Adrenal gland (tissue), 12 donors: ENCODE data around the gene UBE2D2. TPM values are rescaled to one million over a fixed set of nuclear protein-coding genes. Genes with fewer than 3 reads are reported as not detected.

ENCODE experiments used
- DNase-seq, 7 donors: peaks; one replicate each; pipeline ENCODE4 v3.0.0-alpha.2; 2019 to 2020
- H3K27ac ChIP-seq, 5 donors: fragments of 200-600 bp; sonication (generic) in 4 of 5; 1 replicate in 3 of 5; 2 replicates in 2 of 5; pipeline versions ENCODE4 v1.5.1 to v1.8.0; 2016 to 2020; ENCODE audit warnings: mild to moderate bottlenecking in 1 of 5
- H3K27me3 ChIP-seq: fragments of 200-600 bp; 2 replicates; pipeline ENCODE4 v1.8.0; 2021
- H3K36me3 ChIP-seq, 2 donors: fragments of 200-600 bp; replicated peaks in 1 of 2; 1 replicate in 1 of 2; 2 replicates in 1 of 2; pipeline versions ENCODE4 v1.5.1 to v1.8.0; 2018 to 2022
- H3K4me1 ChIP-seq, 2 donors: fragments of 200-600 bp; replicated peaks in 1 of 2; 1 replicate in 1 of 2; 2 replicates in 1 of 2; pipeline versions ENCODE4 v1.5.1 to v1.8.0; 2018 to 2021
- H3K4me3 ChIP-seq, 4 donors: fragments of 200-600 bp; sonication (generic) in 3 of 4; one replicate each; pipeline ENCODE4 v1.5.1; 2016 to 2018
- H3K9me3 ChIP-seq, 3 donors: fragments of 200-600 bp; sonication (generic) in 1 of 3; replicated peaks in 1 of 3; 1 replicate in 2 of 3; 2 replicates in 1 of 3; pipeline versions ENCODE4 v1.5.1 to v1.8.0; 2016 to 2021
- POLR2A ChIP-seq, 2 donors: fragments of 450-650 bp; IDR thresholded peaks; one replicate each; pipeline ENCODE4 v1.6.1; 2017; ENCODE audit warnings: antibody characterized with exemption in 2 of 2, mild to moderate bottlenecking in 2 of 2, moderate library complexity in 1 of 2
- whole genome bisulfite sequencing, 4 donors: extraction: QIAGEN DNeasy Blood & Tissue Kit in 2 of 4; methylation state at CpG; one replicate each; pipeline versions ENCODE4 v1.1.5 to v1.1.7; 2013 to 2017; 5-methylcytosine and 5-hydroxymethylcytosine counted together
- intact Hi-C, 2 donors: fragments of 100-400 bp; cut with DNase I; formaldehyde crosslinking; loops; one replicate each; pipeline versions ENCODE4 v1.14.1 to v1.15.0; 2022 to 2023
- polyA plus RNA-seq, 3 donors: library from polyadenylated mRNA; stranded (reverse); fragments of 200-250 nt in 2 of 3; fragments of 350-450 nt in 1 of 3; fragmentation: Illumina TruSeq in 1 of 3; extraction: RNeasy Lipid Tissue Mini Kit (QIAGEN cat#74804) in 1 of 3; gene quantifications; one replicate each; pipeline ENCODE4 v1.2.3, GENCODE V29; 2013 to 2014
- total RNA-seq, 9 donors: library from RNA; depleted of rRNA in 4 of 9; stranded (reverse); fragments of >200 nt in 4 of 9; fragments of 120-200 nt in 1 of 9; fragmentation: NEBNext Ultra II Directional in 1 of 9; extraction: Animal tissue kit (Norgen Biotek cat#: 25700) in 1 of 9; gene quantifications; one replicate each; pipeline versions ENCODE4 v1.1.0 to v1.2.4, GENCODE V29; 2013 to 2023
- TF ChIP-seq, protein P1 (sequence below), 6 experiments: fragments of 450-650 bp in 4 of 6; fragments of 200-600 bp in 2 of 6; sonication (generic) in 1 of 6; IDR thresholded peaks; 1 replicate in 5 of 6; 2 replicates in 1 of 6; pipeline versions ENCODE4 v1.5.1 to v1.8.0; 2016 to 2021; ENCODE audit warnings: antibody characterized with exemption in 6 of 6, mild to moderate bottlenecking in 2 of 6, moderate library complexity in 1 of 6
- donor health status: healthy with polysubstance abuse.
- donor health status: Bipolar disorder and iron deficiency.
- donor health status: DM: yes; HTN: yes; CAD: no.
- donor health status: DM: no; HTN: no; CAD: no.
- donor health status: DM: no; HTN: no; CAD: no.
- donor health status: DM: yes; HTN: yes; CAD: no.

UBE2D2 gene
- total and polyA plus RNA-seq, 12 donors, result 43.5 to 189 (median 84.9) TPM

DNA sequence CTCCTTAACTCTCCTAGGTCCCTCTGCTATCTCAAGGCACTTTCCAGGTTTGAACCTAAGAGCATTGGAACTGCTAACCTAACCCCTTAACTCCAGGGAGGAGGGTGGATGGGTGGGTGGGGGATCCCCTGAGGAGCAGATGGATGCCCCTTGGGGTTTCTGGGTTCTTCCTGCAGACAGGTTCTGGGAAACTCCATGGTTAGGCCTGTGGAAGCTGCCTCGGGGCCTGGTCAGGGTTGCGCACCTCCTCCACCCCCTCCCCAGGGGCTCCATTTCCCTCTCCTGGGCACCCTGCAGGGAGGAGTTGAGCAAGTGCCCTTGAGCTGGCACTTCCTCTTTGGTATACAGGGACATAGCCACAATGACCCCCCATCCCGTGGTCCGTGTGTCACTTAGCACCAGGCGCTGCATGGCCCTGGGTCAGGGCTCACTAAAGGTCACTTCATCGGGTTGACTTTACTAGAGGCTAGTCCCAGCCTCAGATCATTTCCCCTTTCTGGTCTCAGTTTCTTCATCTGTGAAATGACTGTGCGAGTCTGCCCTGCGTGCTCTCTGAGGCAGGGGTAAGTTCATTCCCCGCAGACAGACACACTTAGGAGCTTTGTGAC is 103.1 kb downstream of the UBE2D2 start:
- intact Hi-C loops, result no loop called here
- Histone ChIP-seq H3K9me3 (no peaks in the 10 kb centered on the region), H3K36me3 (no peaks in the 10 kb centered on the region), H3K27me3 (no peaks in the 10 kb centered on the region), H3K27ac (peak overlapping the region; percentile 36 to 97 (median 78)), H3K4me1 (peaks cover 72 to 86% of the 10 kb centered on the region in 2 donors), H3K4me3 (no peak overlapping the region)
- TF ChIP-seq, protein P1, sequence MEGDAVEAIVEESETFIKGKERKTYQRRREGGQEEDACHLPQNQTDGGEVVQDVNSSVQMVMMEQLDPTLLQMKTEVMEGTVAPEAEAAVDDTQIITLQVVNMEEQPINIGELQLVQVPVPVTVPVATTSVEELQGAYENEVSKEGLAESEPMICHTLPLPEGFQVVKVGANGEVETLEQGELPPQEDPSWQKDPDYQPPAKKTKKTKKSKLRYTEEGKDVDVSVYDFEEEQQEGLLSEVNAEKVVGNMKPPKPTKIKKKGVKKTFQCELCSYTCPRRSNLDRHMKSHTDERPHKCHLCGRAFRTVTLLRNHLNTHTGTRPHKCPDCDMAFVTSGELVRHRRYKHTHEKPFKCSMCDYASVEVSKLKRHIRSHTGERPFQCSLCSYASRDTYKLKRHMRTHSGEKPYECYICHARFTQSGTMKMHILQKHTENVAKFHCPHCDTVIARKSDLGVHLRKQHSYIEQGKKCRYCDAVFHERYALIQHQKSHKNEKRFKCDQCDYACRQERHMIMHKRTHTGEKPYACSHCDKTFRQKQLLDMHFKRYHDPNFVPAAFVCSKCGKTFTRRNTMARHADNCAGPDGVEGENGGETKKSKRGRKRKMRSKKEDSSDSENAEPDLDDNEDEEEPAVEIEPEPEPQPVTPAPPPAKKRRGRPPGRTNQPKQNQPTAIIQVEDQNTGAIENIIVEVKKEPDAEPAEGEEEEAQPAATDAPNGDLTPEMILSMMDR (IDR thresholded peaks at IDR 0.05), result no peak
- no peak for TF ChIP-seq POLR2A (IDR thresholded peaks at IDR 0.05)
- 28 to 100% (median 41%) methylated on average over 1 to 9 of the region's 9 CpGs for WGBS, 4 donors
- peak in 6 of 7 donors; percentile 53 to 85 (median 76) for DNase-seq

- intact Hi-C loops, result no loop called here
- TF ChIP-seq POLR2A (IDR thresholded peaks at IDR 0.05), result peak in 1 of 2 donors; percentile 33
- TF ChIP-seq, protein P1 (IDR thresholded peaks at IDR 0.05), result no peak
Measured at GRCh38 chr5:139664727-139665351, 103.7 kb downstream of the UBE2D2 start.

DNA sequence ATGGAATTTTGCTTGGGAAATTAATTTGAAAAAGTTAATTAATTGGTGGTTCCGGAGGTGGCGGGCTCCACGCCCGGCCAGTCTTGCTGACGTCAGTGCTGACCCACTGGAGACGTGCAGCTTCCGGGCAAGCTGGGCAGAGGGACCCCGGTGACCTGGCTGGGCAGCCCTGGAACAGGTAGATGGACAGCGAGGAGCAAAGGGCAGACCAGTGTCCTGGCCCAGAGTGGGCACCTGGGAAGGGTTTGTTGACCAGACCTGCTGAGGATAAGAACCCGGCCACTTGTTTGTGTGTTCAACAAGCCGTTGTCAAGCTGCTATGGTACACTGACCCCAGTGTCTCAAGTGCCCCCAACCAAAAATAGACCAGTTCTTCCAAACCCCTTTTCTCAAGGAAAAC is 104.5 kb downstream of the UBE2D2 start:
- TF ChIP-seq, protein P1 (IDR thresholded peaks at IDR 0.05), result no peak
- TF ChIP-seq POLR2A (IDR thresholded peaks at IDR 0.05), result no peak
- 58 to 75% (median 69%) methylated on average over 5 to 11 of the region's 11 CpGs for WGBS, 4 donors
- intact Hi-C loops, result no loop called here
- Histone ChIP-seq H3K4me3 (no peak overlapping the region), H3K4me1 (peaks cover 72 to 86% of the 10 kb centered on the region in 2 donors), H3K36me3 (no peaks in the 10 kb centered on the region), H3K9me3 (no peaks in the 10 kb centered on the region), H3K27me3 (no peaks in the 10 kb centered on the region), H3K27ac (peak overlapping the region; percentile 36 to 97 (median 78))
- DNase-seq, result peak in 1 of 7 donors; percentile 24

More at GRCh38 chr5:139664727-139665351, 103.7 kb downstream of the UBE2D2 start:
- Histone ChIP-seq H3K27me3 (no peaks in the 10 kb centered on the region), H3K4me1 (peaks cover 72 to 86% of the 10 kb centered on the region in 2 donors), H3K9me3 (no peaks in the 10 kb centered on the region), H3K27ac (peak overlapping the region; percentile 36 to 97 (median 78)), H3K36me3 (no peaks in the 10 kb centered on the region), H3K4me3 (no peak overlapping the region)
- 15 to 40% (median 38%) methylated on average over 6 to 15 of the region's 15 CpGs for WGBS, 4 donors
- DNase-seq, result peak; percentile 78 to 90 (median 88)

- Histone ChIP-seq H3K4me1 (peaks cover 64 to 85% of the 10 kb centered on the region in 2 donors), H3K4me3 (no peak overlapping the region), H3K9me3 (no peaks in the 10 kb centered on the region), H3K36me3 (no peaks in the 10 kb centered on the region), H3K27me3 (no peaks in the 10 kb centered on the region), H3K27ac (peak overlapping the region in 2 of 5 donors; percentile 90 to 97)
- TF ChIP-seq POLR2A (IDR thresholded peaks at IDR 0.05), result no peak
- TF ChIP-seq, protein P1 (IDR thresholded peaks at IDR 0.05), result no peak
- no peak for DNase-seq
- intact Hi-C loops, result no loop called here
- 39 to 77% (median 76%) methylated on average over 3 to 7 of the region's 7 CpGs for WGBS, 4 donors
Measured at GRCh38 chr5:139666551-139666950, 105.4 kb downstream of the UBE2D2 start.
